ENCODE data around the gene C10orf71.

Gene C10orf71

GRCh38 chr10:49328401-49329145 is 29.6 kb downstream of the C10orf71 start:
- Histone ChIP-seq H3K27me3 (no peaks in the 10 kb centered on the region), H3K4me1 (no peaks in the 10 kb centered on the region), H3K36me3 (no peaks in the 10 kb centered on the region), H3K9me3 (no peaks in the 10 kb centered on the region), H3K4me3 (ENCODE audit: low read depth, low read length) (no peak overlapping the region)
- TF ChIP-seq, protein P1, sequence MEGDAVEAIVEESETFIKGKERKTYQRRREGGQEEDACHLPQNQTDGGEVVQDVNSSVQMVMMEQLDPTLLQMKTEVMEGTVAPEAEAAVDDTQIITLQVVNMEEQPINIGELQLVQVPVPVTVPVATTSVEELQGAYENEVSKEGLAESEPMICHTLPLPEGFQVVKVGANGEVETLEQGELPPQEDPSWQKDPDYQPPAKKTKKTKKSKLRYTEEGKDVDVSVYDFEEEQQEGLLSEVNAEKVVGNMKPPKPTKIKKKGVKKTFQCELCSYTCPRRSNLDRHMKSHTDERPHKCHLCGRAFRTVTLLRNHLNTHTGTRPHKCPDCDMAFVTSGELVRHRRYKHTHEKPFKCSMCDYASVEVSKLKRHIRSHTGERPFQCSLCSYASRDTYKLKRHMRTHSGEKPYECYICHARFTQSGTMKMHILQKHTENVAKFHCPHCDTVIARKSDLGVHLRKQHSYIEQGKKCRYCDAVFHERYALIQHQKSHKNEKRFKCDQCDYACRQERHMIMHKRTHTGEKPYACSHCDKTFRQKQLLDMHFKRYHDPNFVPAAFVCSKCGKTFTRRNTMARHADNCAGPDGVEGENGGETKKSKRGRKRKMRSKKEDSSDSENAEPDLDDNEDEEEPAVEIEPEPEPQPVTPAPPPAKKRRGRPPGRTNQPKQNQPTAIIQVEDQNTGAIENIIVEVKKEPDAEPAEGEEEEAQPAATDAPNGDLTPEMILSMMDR (IDR thresholded peaks at IDR 0.05; ENCODE audit: low read depth, low read length), result no peak
- no peak for DNase-seq

DNA sequence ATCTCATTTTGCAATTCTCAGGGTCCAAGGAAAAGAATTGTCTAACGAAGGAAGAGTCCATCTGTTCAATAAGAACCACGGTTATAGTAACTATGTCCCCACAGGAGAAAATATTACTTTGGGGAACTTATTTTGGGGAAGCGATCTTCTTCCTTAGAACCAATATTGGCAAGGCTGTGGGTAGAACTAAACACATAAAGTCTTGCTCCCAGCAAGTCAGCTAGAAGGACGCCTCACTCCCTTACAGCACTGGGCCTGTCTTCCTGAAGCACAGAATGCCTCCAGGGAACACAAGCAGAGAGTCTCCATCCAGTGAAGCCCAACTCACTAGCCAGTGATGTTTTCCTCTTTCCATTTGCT is 30.2 kb downstream of the C10orf71 start:
- TF ChIP-seq, protein P1 (IDR thresholded peaks at IDR 0.05; ENCODE audit: low read depth, low read length), result no peak
- no peaks in the 10 kb centered on the region for H3K36me3 ChIP-seq

GRCh38 chr10:49330127-49330665 is 31.2 kb downstream of the C10orf71 start:
- H3K4me1 ChIP-seq, result no peaks in the 10 kb centered on the region
- H3K27me3 ChIP-seq, result no peaks in the 10 kb centered on the region
- H3K36me3 ChIP-seq, result no peaks in the 10 kb centered on the region
- TF ChIP-seq, protein P1 (IDR thresholded peaks at IDR 0.05; ENCODE audit: low read depth, low read length), result no peak
- H3K9me3 ChIP-seq, result no peaks in the 10 kb centered on the region
- no peak overlapping the region for H3K4me3 ChIP-seq (ENCODE audit: low read depth, low read length)
- DNase-seq, result no peak

More for the DNA sequence above, 30.2 kb downstream of the C10orf71 start:
- H3K4me3 ChIP-seq (ENCODE audit: low read depth, low read length), result no peak overlapping the region
- H3K27me3 ChIP-seq, result no peaks in the 10 kb centered on the region
- H3K4me1 ChIP-seq, result no peaks in the 10 kb centered on the region
- no peak for DNase-seq
- H3K9me3 ChIP-seq, result no peaks in the 10 kb centered on the region

GRCh38 chr10:49331431-49331830 is 32.5 kb downstream of the C10orf71 start:
- Histone ChIP-seq H3K4me3 (ENCODE audit: low read depth, low read length) (no peak overlapping the region), H3K36me3 (no peaks in the 10 kb centered on the region), H3K27me3 (no peaks in the 10 kb centered on the region), H3K4me1 (no peaks in the 10 kb centered on the region), H3K9me3 (no peaks in the 10 kb centered on the region)
- TF ChIP-seq, protein P1 (IDR thresholded peaks at IDR 0.05; ENCODE audit: low read depth, low read length), result no peak
- no peak for DNase-seq

DNA sequence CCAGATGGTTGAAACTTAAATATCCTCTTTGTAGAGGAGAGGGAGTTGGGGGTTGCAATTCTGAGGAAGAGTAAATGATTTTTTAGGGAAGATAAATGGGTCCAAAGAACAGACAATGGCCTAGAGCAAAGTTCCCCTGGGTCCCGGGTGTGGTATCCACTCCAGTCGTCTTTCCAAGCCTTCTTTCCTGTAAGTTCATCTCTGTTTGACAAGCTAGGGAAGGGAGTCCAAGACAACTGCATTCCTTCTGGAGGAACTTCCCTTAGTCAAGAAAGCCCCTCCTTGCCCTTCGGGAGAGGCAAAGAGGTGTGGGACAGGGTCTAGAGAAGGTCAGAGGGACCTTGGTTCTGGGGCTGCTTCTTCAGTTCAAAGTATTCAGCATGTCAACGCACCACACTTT is 33.4 kb downstream of the C10orf71 start:
- TF ChIP-seq, protein P1 (IDR thresholded peaks at IDR 0.05; ENCODE audit: low read depth, low read length), result no peak
- no peak for DNase-seq
- H3K4me3 ChIP-seq (ENCODE audit: low read depth, low read length), result no peak overlapping the region
- no peaks in the 10 kb centered on the region for H3K9me3 ChIP-seq
- H3K27me3 ChIP-seq, result no peaks in the 10 kb centered on the region
- H3K4me1 ChIP-seq, result no peaks in the 10 kb centered on the region
- H3K36me3 ChIP-seq, result no peaks in the 10 kb centered on the region

DNA sequence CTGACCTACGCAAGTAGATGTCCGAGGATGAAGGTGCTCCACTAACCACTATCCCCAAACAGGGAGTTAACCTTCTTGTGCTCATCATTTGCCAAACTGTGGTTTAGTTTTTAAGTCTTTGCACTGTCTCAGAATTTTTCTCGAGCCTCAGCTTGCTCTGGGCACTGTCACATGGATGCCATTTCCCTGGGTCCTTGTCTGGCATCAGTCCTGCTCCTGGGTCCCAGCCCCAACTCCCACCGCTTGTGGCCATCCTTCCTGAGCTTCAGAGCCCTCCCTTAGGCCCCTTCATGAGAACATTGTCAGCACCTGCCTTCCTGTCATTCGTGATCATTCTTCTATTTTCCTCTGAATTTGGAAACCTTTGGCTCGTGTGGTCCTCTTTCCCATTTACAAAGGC is 33.8 kb downstream of the C10orf71 start:
- DNase-seq, result no peak
- TF ChIP-seq, protein P1 (IDR thresholded peaks at IDR 0.05; ENCODE audit: low read depth, low read length), result no peak
- Histone ChIP-seq H3K4me1 (no peaks in the 10 kb centered on the region), H3K4me3 (ENCODE audit: low read depth, low read length) (no peak overlapping the region), H3K36me3 (no peaks in the 10 kb centered on the region), H3K27me3 (no peaks in the 10 kb centered on the region), H3K9me3 (no peaks in the 10 kb centered on the region)

Measured in BE2C (cell line).